Sigmoid colon (tissue), 3 donors: ENCODE measurements around the gene TYSND1.

Experiments
- CTCF ChIP-seq, 4 experiments: fragments of 450-650 bp in 3 of 4; fragments of 200-600 bp in 1 of 4; IDR thresholded peaks; one replicate each; pipeline ENCODE4 v1.5.1; 2016 to 2019; ENCODE audit warnings: antibody characterized with exemption in 4 of 4, mild to moderate bottlenecking in 3 of 4, moderate library complexity in 2 of 4
- POLR2A ChIP-seq, 2 donors: fragments of 450-650 bp; IDR thresholded peaks; one replicate each; pipeline ENCODE4 v1.6.1; 2016; ENCODE audit warnings: antibody characterized with exemption in 2 of 2, mild to moderate bottlenecking in 2 of 2, moderate library complexity in 2 of 2

GRCh38 chr10:70142555-70142954, 3.9 kb downstream of the TYSND1 start:
- no peak for TF ChIP-seq POLR2A (IDR thresholded peaks at IDR 0.05)
- no peak for TF ChIP-seq CTCF (IDR thresholded peaks at IDR 0.05)
